T follicular helper cell (primary cell): ENCODE results near the gene COL6A1.

Source experiments
- DNase-seq: peaks from one replicate; pipeline ENCODE4 v3.0.0-alpha.2; 2020; ENCODE audit warnings: low read depth

The COL6A1 gene

GRCh38 chr21:46048926-46049889 lies 67.6 kb downstream of the COL6A1 start:
- DNase-seq: no peak

- no peak for DNase-seq
Observed at GRCh38 chr21:46049890-46050667, 68.5 kb downstream of the COL6A1 start.

- no peak for DNase-seq
Observed at GRCh38 chr21:46050668-46051378, 69.3 kb downstream of the COL6A1 start.

- no peak for DNase-seq
Observed at GRCh38 chr21:46051379-46051770, 69.8 kb downstream of the COL6A1 start.

GRCh38 chr21:46051821-46052675 lies 70.5 kb downstream of the COL6A1 start:
- no peak for DNase-seq

- no peak for DNase-seq
Observed at GRCh38 chr21:46052703-46053651, 71.4 kb downstream of the COL6A1 start.

- no peak for DNase-seq
Observed at GRCh38 chr21:46054031-46054430, 72.5 kb downstream of the COL6A1 start.

- no peak for DNase-seq
Observed at GRCh38 chr21:46054451-46054881, 72.9 kb downstream of the COL6A1 start.
